K562 (cell line): Measurements from ENCODE around the gene PTPRG. TPM values are rescaled to one million over a fixed set of nuclear protein-coding genes. Genes with fewer than 3 reads are reported as not detected.

Experiments used
- ATAC-seq: fragments of 200-7000 bp; cut with Tn5 transposase; 3 replicates; pipeline ENCODE4 v1.9.1; 2020; ENCODE audit warnings: moderate library complexity
- BruUV-seq: library from RNA; stranded (reverse); fragments of 400-500 nt; replicated peaks from 2 replicates; lab custom pipeline; 2021; lab: Mats Ljungman, UMichigan
- CTCF ChIA-PET: fragments of 300-600 bp; formaldehyde crosslinking; extraction: SDS; loops from one replicate; lab custom pipeline; 2021; ENCODE audit warnings: low intra/inter-chr PET ratio; lab: Yijun Ruan, JAX
- POLR2A ChIA-PET: fragments of 300-600, 350-650 bp; sonication (Branson Sonifier 250); formaldehyde crosslinking; extraction: SDS; loops from one replicate; lab custom pipeline; 2021; ENCODE audit warnings: antibody characterized with exemption, inconsistent platforms; lab: Yijun Ruan, JAX
- DNase-seq, 4 experiments: peaks; one replicate each; pipeline versions ENCODE4 v3.0.0 to v3.0.0-alpha.2; 2011 to 2018; ENCODE audit warnings: low spot score in 3 of 4, mixed read lengths in 3 of 4; ENCODE audit errors: extremely low read depth in 1 of 4
- FAIRE-seq: peaks from 2 replicates; lab custom pipeline; 2011; peaks lifted over from hg19 to GRCh38; lab: Jason Lieb, UNC
- H2AFZ ChIP-seq: 2 replicates; pipeline ENCODE4 v1.6.0; 2011; ENCODE audit warnings: low read depth, low read length, control low read depth, inconsistent platforms
- H3K27ac ChIP-seq: fragments of 200-600 bp; 3 replicates; pipeline ENCODE4 v1.8.0; 2011; ENCODE audit warnings: low read depth, mild to moderate bottlenecking, control low read depth, inconsistent platforms, low read length, moderate library complexity, mixed read lengths; ENCODE audit errors: extremely low read depth
- H3K27me3 ChIP-seq, 2 experiments: fragments of 300-600 bp in 1 of 2; 2 replicates in 1 of 2; 3 replicates in 1 of 2; pipeline versions ENCODE4 v1.6.0 to v1.8.0; 2011; ENCODE audit warnings: inconsistent platforms in 2 of 2, low read length in 2 of 2, mild to moderate bottlenecking in 1 of 2, mixed read lengths in 1 of 2, moderate library complexity in 1 of 2; ENCODE audit not compliant: control insufficient read depth in 2 of 2, insufficient read depth in 2 of 2
- H3K36me3 ChIP-seq: fragments of 300-600 bp; 3 replicates; pipeline ENCODE4 v1.8.0; 2011; ENCODE audit warnings: mild to moderate bottlenecking, low read length, inconsistent platforms; ENCODE audit not compliant: control insufficient read depth, insufficient read depth
- H3K4me1 ChIP-seq, 2 experiments: fragments of 200-600 bp in 1 of 2; replicated peaks in 1 of 2; 2 replicates in 1 of 2; 3 replicates in 1 of 2; pipeline versions ENCODE4 v1.5.1 to v1.8.0; 2011; ENCODE audit warnings: inconsistent platforms in 2 of 2, low read length in 2 of 2, mild to moderate bottlenecking in 1 of 2, mixed read lengths in 1 of 2, moderate library complexity in 1 of 2; ENCODE audit not compliant: control insufficient read depth in 2 of 2, insufficient read depth in 2 of 2
- H3K4me2 ChIP-seq: 2 replicates; pipeline ENCODE4 v1.6.1; 2011; ENCODE audit warnings: low read length, control low read depth, inconsistent platforms, mixed read lengths; ENCODE audit not compliant: insufficient read depth
- H3K4me3 ChIP-seq: fragments of 200-600 bp; sonication (generic), shearing (Covaris generic); 2 replicates; pipeline ENCODE4 v1.5.1; 2016; ENCODE audit warnings: control low read depth, inconsistent platforms
- H3K79me2 ChIP-seq: fragments of 200-600 bp; 3 replicates; pipeline ENCODE4 v1.8.0; 2011; ENCODE audit warnings: low read length, inconsistent platforms; ENCODE audit not compliant: control insufficient read depth, insufficient read depth
- H3K9ac ChIP-seq, 2 experiments: 2 replicates each; pipeline versions ENCODE4 v1.6.0 to v1.6.1; 2011; ENCODE audit warnings: low read depth in 2 of 2, low read length in 2 of 2, control low read depth in 1 of 2, inconsistent platforms in 1 of 2, mild to moderate bottlenecking in 1 of 2, mixed read lengths in 1 of 2; ENCODE audit not compliant: insufficient read depth in 1 of 2
- H3K9me1 ChIP-seq: one replicate; pipeline ENCODE4 v1.6.0; 2011; ENCODE audit warnings: inconsistent platforms, mild to moderate bottlenecking, low read length, moderate library complexity; ENCODE audit not compliant: control insufficient read depth, insufficient read depth
- H3K9me3 ChIP-seq: replicated peaks from 2 replicates; pipeline ENCODE4 v1.5.1; 2011; ENCODE audit warnings: low read depth, low read length, inconsistent platforms; ENCODE audit not compliant: control insufficient read depth, insufficient read depth
- H4K20me1 ChIP-seq: replicated peaks from 2 replicates; pipeline ENCODE4 v1.6.1; 2011; ENCODE audit warnings: low read length, inconsistent platforms, mixed read lengths; ENCODE audit not compliant: control insufficient read depth, insufficient read depth
- ASH1L ChIP-seq: fragments of 450-650 bp; IDR thresholded peaks from 2 replicates; pipeline ENCODE4 v1.6.1; 2018; ENCODE audit warnings: borderline replicate concordance, mild to moderate bottlenecking, low read depth; ENCODE audit not compliant: partially characterized antibody
- FOXP4 ChIP-seq: sonication (generic); formaldehyde crosslinking; IDR thresholded peaks from 2 replicates; pipeline ENCODE4 v1.8.0; 2022; ENCODE audit warnings: mild to moderate bottlenecking, missing genetic modification reagents, borderline replicate concordance
- NFE2L1 ChIP-seq: fragments of 450-650 bp; IDR thresholded peaks from 2 replicates; pipeline ENCODE4 v1.6.1; 2016; ENCODE audit warnings: missing genetic modification characterization, low read depth, mild to moderate bottlenecking, missing compliant biosample characterization, moderate library complexity, borderline replicate concordance
- VEZF1 ChIP-seq: fragments of 200-800 bp; sonication (Bioruptor generic); IDR thresholded peaks from 2 replicates; pipeline ENCODE4 v1.6.1; 2017; ENCODE audit warnings: missing genetic modification characterization, missing compliant biosample characterization
- ZBTB11 ChIP-seq, 3 experiments: fragments of 200-800 bp in 1 of 3; fragments of 250-450 bp in 1 of 3; fragments of 450-650 bp in 1 of 3; sonication (Bioruptor Pico) in 1 of 3; sonication (Bioruptor generic) in 1 of 3; formaldehyde crosslinking in 1 of 3; IDR thresholded peaks; 2 replicates each; pipeline versions ENCODE4 v1.6.1 to v1.8.0; 2016 to 2022; ENCODE audit warnings: mild to moderate bottlenecking in 2 of 3, missing genetic modification characterization in 2 of 3, missing compliant biosample characterization in 1 of 3, moderate library complexity in 1 of 3
- ZNF518B ChIP-seq: fragments of 250-450 bp; sonication (Bioruptor Pico); IDR thresholded peaks from 2 replicates; pipeline ENCODE4 v1.5.0; 2021; ENCODE audit warnings: mild to moderate bottlenecking, moderate library complexity
- WGBS: fragments of 100-300 bp; shearing (Covaris generic); methylation state at CpG from one replicate; pipeline ENCODE4 v1.1.6; 2016; ENCODE audit warnings: low coverage, mixed read lengths; ENCODE audit not compliant: insufficient coverage; ENCODE audit errors: missing lambda C conversion rate; 5-methylcytosine and 5-hydroxymethylcytosine counted together
- in situ Hi-C: fragments of 300-500 bp; cut with MboI; formaldehyde crosslinking; loops from 4 replicates; pipeline ENCODE4 v1.15.0; 2018; ENCODE audit warnings: inconsistent platforms, mixed read lengths
- intact Hi-C: fragments of 100-400 bp; cut with micrococcal nuclease; formaldehyde crosslinking; loops from 2 replicates; pipeline ENCODE4 v1.14.2; 2022
- polyA plus RNA-seq, 8 experiments: library from polyadenylated mRNA; depleted of rRNA in 4 of 8; stranded (reverse) in 5 of 8; unstranded in 3 of 8; fragments of >200 nt; fragmentation: Nextera tagmentation in 2 of 8; fragmentation: Illumina TruSeq in 1 of 8; extraction: Ambion mirVana in 2 of 8; extraction: Trizol in 1 of 8; gene quantifications; 2 replicates each; pipeline versions ENCODE4 v1.2.1 to v1.2.3, GENCODE V29; 2011 to 2014; ENCODE audit warnings: inconsistent platforms in 1 of 8, missing spikeins in 1 of 8
- total RNA-seq, 7 experiments: library from RNA; depleted of rRNA in 6 of 7; stranded (reverse); fragments of >200 nt in 6 of 7; fragmentation: Illumina TruSeq in 2 of 7; extraction: Trizol in 2 of 7; gene quantifications; 2 replicates each; pipeline versions ENCODE4 v1.2.1 to v1.2.3, GENCODE V29; 2011 to 2021; ENCODE audit warnings: low replicate concordance in 1 of 7

Gene PTPRG
- total and polyA plus RNA-seq, 9 of the 15 experiments (the other 6 are each of a cell fraction or from before 2014, with no cell fraction given), result 0.16 TPM; not detected in 8

- Histone ChIP-seq H3K36me3 (no peaks in the 10 kb centered on the region), H3K27me3 (no peaks in the 10 kb centered on the region), H3K9me1 (no peaks in the 10 kb centered on the region), H3K79me2 (no peaks in the 10 kb centered on the region), H3K4me3 (no peak overlapping the region), H4K20me1 (no peaks in the 10 kb centered on the region), H3K4me1 (no peaks in the 10 kb centered on the region), H2AFZ (no peak overlapping the region), H3K9ac (no peak overlapping the region), H3K9me3 (no peaks in the 10 kb centered on the region), H3K27ac (no peak overlapping the region), H3K4me2 (no peak overlapping the region)
- POLR2A ChIA-PET, result no interaction called here
- DNase-seq, result no peak
- in situ Hi-C loops (no loop called here), intact Hi-C loops (no loop called here)
- no peak for FAIRE-seq
- no peak for ATAC-seq
- 0% methylated on average over 4 of the region's 4 CpGs for WGBS
- no TSS peak for BruUV-seq
- CTCF ChIA-PET, result no interaction called here
- no peak for TF ChIP-seq FOXP4 (CRISPR knock-in tag)
- TF ChIP-seq ASH1L, result no peak
- no peak for TF ChIP-seq NFE2L1 (tag)
- no peak for TF ChIP-seq ZNF518B (CRISPR knock-in tag)
- TF ChIP-seq ZBTB11 (CRISPR knock-in tag; IDR thresholded peaks at IDR 0.05), result peak in 1 of 3 experiments; percentile 11; a peak in 1 of 6 replicates
- TF ChIP-seq VEZF1, result no peak
Measured at GRCh38 chr3:62035402-62036057, 474.2 kb downstream of the PTPRG start.
